ENCODE measurements around the gene HINT2. TPM values are rescaled to one million over a fixed set of nuclear protein-coding genes. Genes with fewer than 3 reads are reported as not detected.

The HINT2 gene
- total and polyA plus RNA-seq, 5 donors = 56.7 to 108 (median 60.4) TPM

- intact Hi-C loops (cut with DNase I) = no loop called here
- 91% methylated on average over 25 of the region's 25 CpGs for WGBS
- Histone ChIP-seq H3K9me3 (ENCODE audit: control insufficient read depth, low read length) (no peaks in the 10 kb centered on the region), H3K4me1 (ENCODE audit: control insufficient read depth, insufficient read depth, low read length) (no peaks in the 10 kb centered on the region), H3K4me3 (ENCODE audit: low read length) (no peak overlapping the region), H3K27ac (ENCODE audit: low read length) (no peak overlapping the region), H3K27me3 (ENCODE audit: control insufficient read depth, insufficient read depth) (no peaks in the 10 kb centered on the region)
- ATAC-seq (no peak), DNase-seq (no peak)
Observed at GRCh38 chr9:35852876-35853865, 38.3 kb upstream of the HINT2 start.

- H3K9me3 ChIP-seq (ENCODE audit: control insufficient read depth, low read length) = no peaks in the 10 kb centered on the region
- DNase-seq = no peak
- WGBS = 90% methylated on average over 2 of the region's 2 CpGs
Observed at GRCh38 chr9:35852267-35852815, 37.5 kb upstream of the HINT2 start.

GRCh38 chr9:35847792-35848572, 33.1 kb upstream of the HINT2 start:
- H3K27me3 ChIP-seq (ENCODE audit: control insufficient read depth, insufficient read depth) = no peaks in the 10 kb centered on the region
- 56% methylated on average over 4 of the region's 4 CpGs for WGBS
- DNase-seq (no peak), ATAC-seq (peak; percentile 48 to 53)
- peaks cover 6% of the 10 kb centered on the region for H3K4me1 ChIP-seq (ENCODE audit: control insufficient read depth, insufficient read depth, low read length)
- intact Hi-C loops (cut with DNase I) = no loop called here
- H3K27ac ChIP-seq (ENCODE audit: low read length) = peak overlapping the region; percentile 76
- no peak overlapping the region for H3K4me3 ChIP-seq (ENCODE audit: low read length)
- H3K9me3 ChIP-seq (ENCODE audit: control insufficient read depth, low read length) = no peaks in the 10 kb centered on the region

More at GRCh38 chr9:35852267-35852815, 37.5 kb upstream of the HINT2 start:
- no peak overlapping the region for H3K27ac ChIP-seq (ENCODE audit: low read length)
- H3K4me1 ChIP-seq (ENCODE audit: control insufficient read depth, insufficient read depth, low read length) = no peaks in the 10 kb centered on the region
- intact Hi-C loops (cut with DNase I) = no loop called here
- H3K4me3 ChIP-seq (ENCODE audit: low read length) = no peak overlapping the region
- H3K27me3 ChIP-seq (ENCODE audit: control insufficient read depth, insufficient read depth) = no peaks in the 10 kb centered on the region
- ATAC-seq = no peak

- WGBS = 64% methylated on average over 53 of the region's 53 CpGs
- no peaks in the 10 kb centered on the region for H3K27me3 ChIP-seq (ENCODE audit: control insufficient read depth, insufficient read depth)
- peaks cover 6% of the 10 kb centered on the region for H3K4me1 ChIP-seq (ENCODE audit: control insufficient read depth, insufficient read depth, low read length)
- intact Hi-C loops (cut with DNase I) = loop anchor here in 1 of 4 donors (1.0 kb wide), 1 partner anchor 17 kb away; the partner anchor contains the start of gene TMEM8B
- ATAC-seq = no peak
- no peak overlapping the region for H3K4me3 ChIP-seq (ENCODE audit: low read length)
- no peaks in the 10 kb centered on the region for H3K9me3 ChIP-seq (ENCODE audit: control insufficient read depth, low read length)
- peak in 1 of 3 donors; percentile 63 for DNase-seq
- no peak overlapping the region for H3K27ac ChIP-seq (ENCODE audit: low read length)
Observed at GRCh38 chr9:35845824-35846771, 31.3 kb upstream of the HINT2 start.

GRCh38 chr9:35844628-35845270, 29.9 kb upstream of the HINT2 start:
- intact Hi-C loops (cut with DNase I) = loop anchor here in 1 of 4 donors (1.0 kb wide), 1 partner anchor 15 kb away; the partner anchor contains the start of gene TMEM8B
- DNase-seq = peak in 1 of 3 donors; percentile 30
- 32% methylated on average over 7 of the region's 7 CpGs for WGBS
- Histone ChIP-seq H3K9me3 (ENCODE audit: control insufficient read depth, low read length) (no peaks in the 10 kb centered on the region), H3K4me1 (ENCODE audit: control insufficient read depth, insufficient read depth, low read length) (peaks cover 6% of the 10 kb centered on the region), H3K27ac (ENCODE audit: low read length) (peak overlapping the region; percentile 30), H3K4me3 (ENCODE audit: low read length) (no peak overlapping the region), H3K27me3 (ENCODE audit: control insufficient read depth, insufficient read depth) (no peaks in the 10 kb centered on the region)
- ATAC-seq = peak; percentile 80 to 84

DNA sequence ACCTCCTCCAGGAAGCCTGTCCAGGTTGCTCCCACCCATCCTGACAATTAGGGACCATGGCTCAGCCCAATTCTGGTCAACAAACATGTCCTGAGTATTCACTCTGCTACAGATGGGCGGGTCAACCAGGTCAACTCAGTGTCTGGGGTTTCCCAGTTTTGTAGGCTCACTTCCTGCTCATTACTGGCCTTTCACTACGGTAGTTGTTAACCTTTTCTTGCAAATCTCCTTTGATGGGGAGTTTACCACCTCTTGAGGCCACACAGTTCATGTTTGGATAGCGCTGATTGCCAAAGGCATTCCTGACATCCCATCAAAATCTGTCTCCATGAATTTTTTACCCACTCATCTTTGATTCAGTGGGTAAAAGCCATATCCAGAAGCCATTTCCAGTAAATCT, 28.0 kb upstream of the HINT2 start:
- intact Hi-C loops (cut with DNase I) = no loop called here
- DNase-seq = no peak
- peaks cover 6% of the 10 kb centered on the region for H3K4me1 ChIP-seq (ENCODE audit: control insufficient read depth, insufficient read depth, low read length)
- 86% methylated on average over 3 of the region's 3 CpGs for WGBS
- no peak for ATAC-seq
- H3K27ac ChIP-seq (ENCODE audit: low read length) = no peak overlapping the region
- no peak overlapping the region for H3K4me3 ChIP-seq (ENCODE audit: low read length)
- no peaks in the 10 kb centered on the region for H3K9me3 ChIP-seq (ENCODE audit: control insufficient read depth, low read length)
- no peaks in the 10 kb centered on the region for H3K27me3 ChIP-seq (ENCODE audit: control insufficient read depth, insufficient read depth)

- Histone ChIP-seq H3K4me3 (ENCODE audit: low read length) (no peak overlapping the region), H3K4me1 (ENCODE audit: control insufficient read depth, insufficient read depth, low read length) (peaks cover 6% of the 10 kb centered on the region), H3K27me3 (ENCODE audit: control insufficient read depth, insufficient read depth) (no peaks in the 10 kb centered on the region), H3K9me3 (ENCODE audit: control insufficient read depth, low read length) (no peaks in the 10 kb centered on the region), H3K27ac (ENCODE audit: low read length) (no peak overlapping the region)
- intact Hi-C loops (cut with DNase I) = no loop called here
- DNase-seq = no peak
- ATAC-seq = no peak
- 91% methylated on average over 17 of the region's 17 CpGs for WGBS
Observed at GRCh38 chr9:35842020-35842745, 27.3 kb upstream of the HINT2 start.

DNA sequence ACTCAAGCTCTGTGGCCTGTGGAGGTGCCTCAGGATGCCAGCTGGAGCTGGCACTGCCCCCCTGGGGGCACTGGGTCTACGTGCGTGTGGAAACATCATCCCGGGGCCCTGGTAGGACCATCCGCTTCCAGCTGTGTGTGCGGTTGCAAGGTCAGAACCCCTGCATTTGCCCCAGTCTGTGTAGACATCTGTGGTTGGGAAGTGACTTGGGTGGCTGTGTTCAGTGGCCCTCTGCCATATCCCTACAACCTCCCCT, 26.7 kb upstream of the HINT2 start:
- DNase-seq = no peak
- Histone ChIP-seq H3K4me1 (ENCODE audit: control insufficient read depth, insufficient read depth, low read length) (peaks cover 6% of the 10 kb centered on the region), H3K9me3 (ENCODE audit: control insufficient read depth, low read length) (no peaks in the 10 kb centered on the region), H3K4me3 (ENCODE audit: low read length) (no peak overlapping the region), H3K27me3 (ENCODE audit: control insufficient read depth, insufficient read depth) (no peaks in the 10 kb centered on the region), H3K27ac (ENCODE audit: low read length) (no peak overlapping the region)
- 73% methylated on average over 5 of the region's 5 CpGs for WGBS
- ATAC-seq = no peak
- intact Hi-C loops (cut with DNase I) = no loop called here

DNA sequence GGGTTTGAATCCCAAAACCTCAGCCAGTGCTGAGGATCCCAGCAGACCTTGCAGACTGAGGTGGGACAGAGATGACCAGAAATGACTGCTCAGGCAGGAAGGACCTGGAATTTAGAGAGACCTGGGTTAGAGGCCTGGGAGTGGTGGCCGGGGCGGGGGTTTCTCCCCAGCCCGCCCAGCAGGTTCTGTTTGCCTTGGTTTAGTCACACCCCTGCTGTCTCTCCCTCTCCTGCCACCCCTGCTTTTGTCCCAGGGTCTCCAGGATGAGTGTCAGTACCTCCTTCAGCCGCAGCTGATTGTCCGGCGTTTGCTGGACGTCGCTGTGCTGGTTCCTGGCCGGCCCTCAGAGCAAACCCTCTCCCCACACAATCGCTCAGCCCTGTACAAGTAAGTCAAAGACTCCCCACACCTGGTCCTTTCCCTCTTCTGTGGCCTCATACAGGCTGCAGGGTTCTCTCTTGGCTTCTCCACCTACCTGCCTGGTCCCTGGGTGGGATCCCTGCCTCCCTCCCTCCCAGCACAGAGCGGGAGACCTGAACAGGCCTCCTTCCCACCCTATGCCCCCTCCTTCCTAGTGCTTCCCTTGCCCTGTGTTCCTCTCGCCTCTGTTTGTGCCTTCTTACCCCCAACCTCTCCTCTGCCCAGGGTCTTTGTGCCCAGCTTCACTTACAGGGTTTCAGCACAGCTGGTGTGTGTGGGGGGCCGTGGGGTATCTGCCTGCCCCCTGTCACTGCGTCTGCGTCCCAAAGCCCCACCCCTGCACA, 26.2 kb upstream of the HINT2 start:
- peaks cover 6% of the 10 kb centered on the region for H3K4me1 ChIP-seq (ENCODE audit: control insufficient read depth, insufficient read depth, low read length)
- H3K4me3 ChIP-seq (ENCODE audit: low read length) = no peak overlapping the region
- 94% methylated on average over 15 of the region's 15 CpGs for WGBS
- no peaks in the 10 kb centered on the region for H3K27me3 ChIP-seq (ENCODE audit: control insufficient read depth, insufficient read depth)
- no peak for DNase-seq
- no peaks in the 10 kb centered on the region for H3K9me3 ChIP-seq (ENCODE audit: control insufficient read depth, low read length)
- ATAC-seq = no peak
- intact Hi-C loops (cut with DNase I) = no loop called here
- no peak overlapping the region for H3K27ac ChIP-seq (ENCODE audit: low read length)

Data from right cardiac atrium (tissue), 5 donors.